Activated CD8-positive, alpha-beta T cell treated with anti-CD3 and anti-CD28 coated beads, Interleukin-2, amount 10 ng/mL, durations not matched to agents 7 days and 5 days (primary cell): ENCODE data around the gene JAGN1. TPM values are rescaled to one million over a fixed set of nuclear protein-coding genes. Genes with fewer than 3 reads are reported as not detected.
A peak's percentile ranks its signal among the peaks of the same experiment; 100 is the strongest.

ENCODE experiments used
- ATAC-seq: fragments of 150-1000 bp; cut with Tn5 transposase; one replicate; pipeline ENCODE4 v1.10.0; 2021; ENCODE audit warnings: moderate library complexity
- CTCF ChIA-PET: fragments of 350-600 bp; sonication (Branson Sonifier 250); formaldehyde crosslinking; loops from one replicate; lab custom pipeline; 2021; ENCODE audit warnings: antibody characterized with exemption; lab: Charles Lee
- POLR2A ChIA-PET: fragments of 350-600 bp; sonication (Branson Sonifier 250); formaldehyde crosslinking; loops from one replicate; lab custom pipeline; 2021; ENCODE audit warnings: antibody characterized with exemption; lab: Charles Lee
- DNase-seq: peaks from one replicate; pipeline ENCODE4 v3.0.0-alpha.2; 2020
- H3K27ac Mint-ChIP-seq: one replicate; pipeline ENCODE4 v1.8.0; 2021; ENCODE audit warnings: mild to moderate bottlenecking, mixed read lengths
- H3K27me3 Mint-ChIP-seq: one replicate; pipeline ENCODE4 v1.8.0; 2021; ENCODE audit warnings: low read depth, mixed read lengths
- H3K36me3 Mint-ChIP-seq: one replicate; pipeline ENCODE4 v1.8.0; 2021; ENCODE audit warnings: low read depth, mixed read lengths
- H3K4me1 Mint-ChIP-seq: one replicate; pipeline ENCODE4 v1.8.0; 2021; ENCODE audit warnings: low read depth, mixed read lengths
- H3K4me3 Mint-ChIP-seq: one replicate; pipeline ENCODE4 v1.8.0; 2021; ENCODE audit warnings: mild to moderate bottlenecking, mixed read lengths
- H3K9me3 Mint-ChIP-seq: one replicate; pipeline ENCODE4 v1.8.0; 2022; ENCODE audit warnings: mixed read lengths; ENCODE audit not compliant: insufficient read depth
- total RNA-seq, 2 experiments: library from RNA; stranded (reverse); gene quantifications; one replicate each; pipeline ENCODE4 v1.2.3, GENCODE V29; 2021

The JAGN1 gene
- total RNA-seq, 2 experiments from 2014 or later, result 30.2 to 31.0 TPM

DNA sequence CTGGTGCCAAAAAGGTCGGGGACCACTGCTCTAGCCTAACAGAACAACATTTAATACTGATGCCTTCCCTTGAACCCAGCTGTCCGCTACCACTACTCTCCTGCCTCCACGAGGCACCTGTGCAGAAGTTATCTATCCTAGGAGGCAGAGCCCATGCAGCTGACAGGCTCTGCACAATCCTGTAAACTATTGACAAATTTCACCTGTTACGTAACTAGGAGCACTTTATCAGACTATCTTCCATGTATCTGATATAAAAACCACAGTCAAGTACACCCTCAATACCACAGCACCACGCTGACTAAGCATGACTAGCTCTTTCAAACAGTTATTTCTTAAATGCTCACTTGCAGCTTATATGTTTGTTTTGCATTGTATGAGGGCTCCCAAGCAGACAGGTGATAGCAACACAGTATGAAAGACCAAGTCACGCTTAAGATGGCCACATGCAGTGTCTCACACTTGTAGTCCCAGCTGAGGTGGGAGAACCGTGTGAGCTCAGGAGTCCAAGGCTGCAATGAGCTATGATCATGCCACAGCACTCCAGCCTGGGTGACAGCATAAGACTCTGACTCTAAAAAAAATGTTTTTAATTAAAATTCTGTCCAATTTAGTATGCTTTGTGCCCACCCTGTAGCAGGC, 22.0 kb downstream of the JAGN1 start:
- H3K27ac Mint-ChIP-seq, result no peak overlapping the region
- ChIA-PET POLR2A (interaction anchor here (0.6 to 2.6 kb wide), 3 partner anchors 9 to 22 kb away, joined by 3 to 15 read pairs (median 5); partner anchors contain the start of genes IL17RE and JAGN1), CTCF (interaction anchor here (0.7 to 4.4 kb wide), 5 partner anchors 10 to 351 kb away, joined by 3 to 39 read pairs (median 9); partner anchors contain the start of genes CRELD1 and IL17RE)
- H3K27me3 Mint-ChIP-seq, result peaks cover 6% of the 10 kb centered on the region
- no peak overlapping the region for H3K4me3 Mint-ChIP-seq
- ATAC-seq (no peak), DNase-seq (no peak)
- H3K9me3 Mint-ChIP-seq, result no peaks in the 10 kb centered on the region
- H3K4me1 Mint-ChIP-seq, result peaks cover 23% of the 10 kb centered on the region
- no peaks in the 10 kb centered on the region for H3K36me3 Mint-ChIP-seq

DNA sequence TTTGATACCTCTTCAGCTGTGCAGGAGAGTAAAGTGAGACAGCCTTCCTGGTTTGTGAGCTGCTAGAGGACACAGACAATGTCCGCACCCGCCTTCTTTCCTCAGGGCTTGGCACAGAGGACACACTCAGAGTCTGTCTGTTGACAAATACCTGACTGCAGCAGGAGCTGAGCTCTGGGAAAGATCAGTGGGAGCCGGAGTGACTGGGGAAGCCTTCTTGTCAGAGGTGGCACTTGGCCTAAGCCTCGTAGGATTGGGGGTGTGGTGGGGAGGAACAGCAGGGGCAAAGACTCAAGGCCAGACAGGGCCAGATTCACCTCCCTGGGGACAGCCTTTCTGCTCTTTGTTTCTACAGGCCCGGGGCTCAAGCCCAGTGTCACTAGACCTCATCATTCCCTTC, 23.2 kb downstream of the JAGN1 start:
- DNase-seq, result no peak

DNA sequence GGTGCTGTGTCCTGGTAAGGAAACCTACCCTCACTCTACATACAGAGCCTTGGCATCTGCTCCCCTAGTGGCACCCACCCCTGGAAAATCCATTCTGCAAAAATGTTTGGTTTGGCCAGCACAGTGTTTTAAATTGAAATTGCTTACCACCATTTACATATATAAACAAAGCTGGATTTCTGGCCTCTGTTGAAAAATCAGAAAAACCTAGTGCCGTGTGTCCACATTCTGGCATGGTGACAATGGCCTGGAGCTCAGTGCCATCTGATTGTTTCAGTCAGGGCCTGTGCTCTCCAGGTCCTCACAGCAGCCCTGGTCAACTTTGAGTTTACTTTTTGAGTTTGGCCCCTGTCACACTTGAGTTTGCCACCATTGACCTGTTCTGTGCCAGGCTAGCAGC, 23.6 kb downstream of the JAGN1 start:
- Mint-ChIP-seq H3K36me3 (no peaks in the 10 kb centered on the region), H3K4me3 (no peak overlapping the region)
- no peak for DNase-seq

More for the DNA sequence above, 23.2 kb downstream of the JAGN1 start:
- Mint-ChIP-seq H3K27ac (no peak overlapping the region), H3K27me3 (peaks cover 6% of the 10 kb centered on the region), H3K4me3 (no peak overlapping the region), H3K9me3 (no peaks in the 10 kb centered on the region), H3K36me3 (no peaks in the 10 kb centered on the region), H3K4me1 (peaks cover 23% of the 10 kb centered on the region)
- ATAC-seq, result no peak
- POLR2A ChIA-PET, result interaction anchor here (1.2 to 2.6 kb wide), 3 partner anchors 11 to 23 kb away, joined by 3 to 15 read pairs (median 5); partner anchors contain the start of genes IL17RE and JAGN1
- CTCF ChIA-PET, result interaction anchor here (2.6 to 4.4 kb wide), 2 partner anchors 19 to 33 kb away, joined by 9 to 39 read pairs; partner anchors contain the start of gene CRELD1

DNA sequence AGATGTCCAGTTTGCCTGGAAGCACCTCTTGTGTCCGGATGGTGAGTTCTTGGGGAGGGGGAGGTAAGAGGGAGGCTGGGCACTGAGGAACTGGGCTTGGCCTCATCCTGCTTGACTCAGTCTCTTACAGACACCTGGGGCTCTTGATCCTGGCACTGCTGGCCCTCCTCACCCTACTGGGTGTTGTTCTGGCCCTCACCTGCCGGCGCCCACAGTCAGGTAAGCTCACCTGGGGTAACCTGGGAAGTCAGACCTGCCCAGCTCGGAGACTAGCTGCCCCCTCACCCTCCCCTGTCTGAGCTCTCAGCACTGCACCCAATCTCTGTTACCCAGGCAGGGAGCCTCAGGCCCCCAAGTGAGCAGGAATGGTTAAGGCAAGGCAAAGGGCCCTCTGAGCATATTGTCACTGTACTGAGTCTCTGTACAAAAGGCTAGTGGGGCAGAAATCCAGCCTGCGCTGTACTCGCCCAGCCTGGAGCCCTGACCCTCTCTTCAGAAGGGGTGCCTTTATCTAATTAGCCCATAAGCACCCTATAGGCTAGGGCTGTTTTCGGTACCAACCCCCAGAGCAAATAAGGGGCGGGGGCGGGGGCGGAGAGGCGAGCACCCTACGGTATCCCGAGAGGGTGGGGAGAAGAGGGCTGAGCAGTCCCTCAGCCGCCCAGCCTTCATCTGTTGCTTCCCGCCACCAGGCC, 24.3 kb downstream of the JAGN1 start:
- POLR2A ChIA-PET, result interaction anchor here (0.6 to 1.2 kb wide), 2 partner anchors 21 to 121 kb away, joined by 3 read pairs; no protein-coding TSS in a partner anchor
- Mint-ChIP-seq H3K9me3 (no peaks in the 10 kb centered on the region), H3K27me3 (peaks cover 6% of the 10 kb centered on the region), H3K27ac (no peak overlapping the region), H3K36me3 (no peaks in the 10 kb centered on the region), H3K4me1 (peaks cover 22% of the 10 kb centered on the region), H3K4me3 (no peak overlapping the region)
- ATAC-seq (peak; percentile 1), DNase-seq (no peak)
- CTCF ChIA-PET, result interaction anchor here (4.4 kb wide), 1 partner anchor 17 kb away, joined by 39 read pairs; the partner anchor contains the start of gene CRELD1

More for the DNA sequence above, 23.6 kb downstream of the JAGN1 start:
- ATAC-seq, result no peak
- ChIA-PET POLR2A (interaction anchor here (0.6 to 2.6 kb wide), 3 partner anchors 20 to 120 kb away, joined by 3 to 15 read pairs (median 3); partner anchors contain the start of gene JAGN1), CTCF (interaction anchor here (2.6 to 4.4 kb wide), 2 partner anchors 18 to 33 kb away, joined by 9 to 39 read pairs; partner anchors contain the start of gene CRELD1)
- H3K27me3 Mint-ChIP-seq, result peaks cover 6% of the 10 kb centered on the region
- no peaks in the 10 kb centered on the region for H3K9me3 Mint-ChIP-seq
- no peak overlapping the region for H3K27ac Mint-ChIP-seq
- H3K4me1 Mint-ChIP-seq, result peaks cover 23% of the 10 kb centered on the region

DNA sequence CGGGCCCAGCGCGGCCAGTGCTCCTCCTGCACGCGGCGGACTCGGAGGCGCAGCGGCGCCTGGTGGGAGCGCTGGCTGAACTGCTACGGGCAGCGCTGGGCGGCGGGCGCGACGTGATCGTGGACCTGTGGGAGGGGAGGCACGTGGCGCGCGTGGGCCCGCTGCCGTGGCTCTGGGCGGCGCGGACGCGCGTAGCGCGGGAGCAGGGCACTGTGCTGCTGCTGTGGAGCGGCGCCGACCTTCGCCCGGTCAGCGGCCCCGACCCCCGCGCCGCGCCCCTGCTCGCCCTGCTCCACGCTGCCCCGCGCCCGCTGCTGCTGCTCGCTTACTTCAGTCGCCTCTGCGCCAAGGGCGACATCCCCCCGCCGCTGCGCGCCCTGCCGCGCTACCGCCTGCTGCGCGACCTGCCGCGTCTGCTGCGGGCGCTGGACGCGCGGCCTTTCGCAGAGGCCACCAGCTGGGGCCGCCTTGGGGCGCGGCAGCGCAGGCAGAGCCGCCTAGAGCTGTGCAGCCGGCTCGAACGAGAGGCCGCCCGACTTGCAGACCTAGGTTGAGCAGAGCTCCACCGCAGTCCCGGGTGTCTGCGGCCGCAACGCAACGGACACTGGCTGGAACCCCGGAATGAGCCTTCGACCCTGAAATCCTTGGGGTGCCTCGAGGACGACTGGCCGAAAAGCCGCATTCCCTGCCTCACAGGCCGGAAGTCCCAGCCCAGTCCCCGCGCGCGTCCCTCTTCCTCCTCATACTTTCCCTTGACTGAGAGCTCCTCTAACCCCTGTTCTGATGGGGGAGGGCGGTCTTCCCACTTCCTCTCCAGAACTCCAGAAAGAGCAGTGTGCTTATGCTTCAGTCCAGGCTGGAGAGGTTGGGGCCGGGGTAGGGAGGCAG, 25.1 kb downstream of the JAGN1 start:
- peak; percentile 36 for DNase-seq
- ChIA-PET CTCF (interaction anchor here (1.0 to 1.8 kb wide), 3 partner anchors 16 to 66 kb away, joined by 3 to 8 read pairs (median 3); no protein-coding TSS in a partner anchor), POLR2A (interaction anchor here (0.9 to 2.1 kb wide), 2 partner anchors 13 to 17 kb away, joined by 5 to 11 read pairs; partner anchors contain the start of gene IL17RE)
- Mint-ChIP-seq H3K9me3 (no peaks in the 10 kb centered on the region), H3K4me1 (peaks cover 20% of the 10 kb centered on the region), H3K27me3 (peaks cover 6% of the 10 kb centered on the region), H3K4me3 (peak overlapping the region; percentile 64), H3K27ac (no peak overlapping the region), H3K36me3 (no peaks in the 10 kb centered on the region)
- ATAC-seq, result peak; percentile 61

DNA sequence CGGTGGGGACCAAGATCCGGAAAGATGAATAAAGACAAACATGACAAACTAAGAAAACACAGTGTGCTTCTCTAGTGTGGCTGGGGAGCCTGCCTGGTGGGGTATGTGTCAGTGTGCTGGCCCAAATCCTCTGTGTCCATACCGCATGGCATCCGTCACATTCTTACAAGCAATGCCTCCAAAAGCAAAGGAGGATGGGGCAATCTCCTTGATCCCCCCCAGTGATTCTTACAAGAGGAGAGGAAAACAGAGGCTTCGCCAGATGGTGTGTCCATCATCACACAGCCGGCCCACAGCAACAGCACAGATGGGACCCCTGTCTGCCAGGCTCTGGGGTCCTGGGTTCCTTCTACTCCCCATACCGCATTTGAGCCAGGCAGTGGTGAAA, 25.9 kb downstream of the JAGN1 start:
- ATAC-seq (no peak), DNase-seq (no peak)
- Mint-ChIP-seq H3K27ac (no peak overlapping the region), H3K4me3 (peak overlapping the region; percentile 50), H3K36me3 (no peaks in the 10 kb centered on the region), H3K9me3 (no peaks in the 10 kb centered on the region), H3K27me3 (peaks cover 6% of the 10 kb centered on the region), H3K4me1 (peaks cover 20% of the 10 kb centered on the region)
- CTCF ChIA-PET, result interaction anchor here (1.0 to 1.8 kb wide), 3 partner anchors 15 to 67 kb away, joined by 3 to 8 read pairs (median 3); no protein-coding TSS in a partner anchor
- POLR2A ChIA-PET, result interaction anchor here (0.9 to 2.1 kb wide), 2 partner anchors 14 to 17 kb away, joined by 5 to 11 read pairs; partner anchors contain the start of gene IL17RE

DNA sequence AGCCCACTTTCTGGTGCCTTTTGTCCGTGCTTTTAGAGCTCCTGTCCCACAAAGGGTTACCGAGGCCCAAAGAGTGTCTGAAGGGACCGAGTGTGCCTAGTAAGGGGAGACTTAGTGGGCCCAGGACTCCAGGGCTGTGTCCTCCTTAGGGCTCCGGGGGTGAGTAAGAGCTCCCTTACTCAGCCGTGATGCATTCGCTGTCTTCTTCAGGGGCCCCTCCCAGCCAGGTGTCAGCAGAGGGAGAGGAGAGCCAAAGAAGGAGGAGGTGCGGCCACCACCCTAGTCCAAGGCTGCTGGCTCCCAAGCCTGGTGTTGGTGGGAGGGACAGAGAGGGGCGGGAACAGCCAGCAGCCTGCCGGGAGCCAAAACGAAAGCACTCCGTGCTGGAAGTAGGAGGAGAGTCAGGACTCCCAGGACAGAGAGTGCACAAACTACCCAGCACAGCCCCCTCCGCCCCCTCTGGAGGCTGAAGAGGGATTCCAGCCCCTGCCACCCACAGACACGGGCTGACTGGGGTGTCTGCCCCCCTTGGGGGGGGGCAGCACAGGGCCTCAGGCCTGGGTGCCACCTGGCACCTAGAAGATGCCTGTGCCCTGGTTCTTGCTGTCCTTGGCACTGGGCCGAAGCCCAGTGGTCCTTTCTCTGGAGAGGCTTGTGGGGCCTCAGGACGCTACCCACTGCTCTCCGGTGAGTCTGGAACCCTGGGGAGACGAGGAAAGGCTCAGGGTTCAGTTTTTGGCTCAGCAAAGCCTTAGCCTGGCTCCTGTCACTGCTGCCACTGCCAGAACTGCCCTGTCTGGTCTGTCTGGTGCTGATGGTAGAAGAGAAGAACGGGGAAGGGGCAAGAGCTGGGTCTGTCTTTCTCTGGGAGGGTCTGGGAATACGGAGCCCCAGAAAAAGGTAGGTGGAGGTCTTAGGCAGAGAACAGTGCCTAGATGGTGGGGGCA, 26.6 kb downstream of the JAGN1 start, which contains the start of gene IL17RC:
Gene IL17RC, plus strand, starts transcription at position 365 of the 947 bp plus-strand sequence. Its CDS starts 218 bp downstream, at position 583.
- POLR2A ChIA-PET, result interaction anchor here (2.1 kb wide), 1 partner anchor 15 kb away, joined by 11 read pairs; the partner anchor contains the start of gene IL17RE
- Mint-ChIP-seq H3K36me3 (no peaks in the 10 kb centered on the region), H3K9me3 (no peaks in the 10 kb centered on the region), H3K27me3 (peaks cover 3% of the 10 kb centered on the region), H3K4me3 (peak within 1 kb of the TSS; percentile 64), H3K4me1 (peaks cover 17% of the 10 kb centered on the region), H3K27ac (no peak within 1 kb of the TSS)
- DNase-seq (no peak), ATAC-seq (peak; percentile 39)
- CTCF ChIA-PET, result interaction anchor here (1.0 to 1.8 kb wide), 3 partner anchors 15 to 68 kb away, joined by 3 to 8 read pairs (median 3); no protein-coding TSS in a partner anchor

DNA sequence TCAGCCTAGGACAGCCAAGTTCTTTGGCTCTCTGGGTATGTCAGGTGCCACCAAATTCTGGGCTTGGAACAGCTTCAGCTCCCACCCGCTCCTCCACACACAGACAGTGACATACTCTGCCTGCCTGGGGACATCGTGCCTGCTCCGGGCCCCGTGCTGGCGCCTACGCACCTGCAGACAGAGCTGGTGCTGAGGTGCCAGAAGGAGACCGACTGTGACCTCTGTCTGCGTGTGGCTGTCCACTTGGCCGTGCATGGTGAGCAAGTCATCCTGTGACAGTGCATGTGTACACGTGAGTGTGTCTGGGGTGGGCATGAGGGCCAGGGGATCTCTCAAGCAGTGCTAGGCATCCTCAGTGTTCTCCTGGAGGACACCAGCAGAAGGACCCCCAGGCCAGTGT, 27.4 kb downstream of the JAGN1 start:
- DNase-seq, result no peak
- H3K36me3 Mint-ChIP-seq, result no peaks in the 10 kb centered on the region
- ChIA-PET POLR2A (no interaction called here), CTCF (no interaction called here)
- ATAC-seq, result no peak
- no peak overlapping the region for H3K27ac Mint-ChIP-seq
- H3K9me3 Mint-ChIP-seq, result no peaks in the 10 kb centered on the region
- H3K4me1 Mint-ChIP-seq, result peaks cover 11% of the 10 kb centered on the region
- peaks cover 3% of the 10 kb centered on the region for H3K27me3 Mint-ChIP-seq
- H3K4me3 Mint-ChIP-seq, result no peak overlapping the region

DNA sequence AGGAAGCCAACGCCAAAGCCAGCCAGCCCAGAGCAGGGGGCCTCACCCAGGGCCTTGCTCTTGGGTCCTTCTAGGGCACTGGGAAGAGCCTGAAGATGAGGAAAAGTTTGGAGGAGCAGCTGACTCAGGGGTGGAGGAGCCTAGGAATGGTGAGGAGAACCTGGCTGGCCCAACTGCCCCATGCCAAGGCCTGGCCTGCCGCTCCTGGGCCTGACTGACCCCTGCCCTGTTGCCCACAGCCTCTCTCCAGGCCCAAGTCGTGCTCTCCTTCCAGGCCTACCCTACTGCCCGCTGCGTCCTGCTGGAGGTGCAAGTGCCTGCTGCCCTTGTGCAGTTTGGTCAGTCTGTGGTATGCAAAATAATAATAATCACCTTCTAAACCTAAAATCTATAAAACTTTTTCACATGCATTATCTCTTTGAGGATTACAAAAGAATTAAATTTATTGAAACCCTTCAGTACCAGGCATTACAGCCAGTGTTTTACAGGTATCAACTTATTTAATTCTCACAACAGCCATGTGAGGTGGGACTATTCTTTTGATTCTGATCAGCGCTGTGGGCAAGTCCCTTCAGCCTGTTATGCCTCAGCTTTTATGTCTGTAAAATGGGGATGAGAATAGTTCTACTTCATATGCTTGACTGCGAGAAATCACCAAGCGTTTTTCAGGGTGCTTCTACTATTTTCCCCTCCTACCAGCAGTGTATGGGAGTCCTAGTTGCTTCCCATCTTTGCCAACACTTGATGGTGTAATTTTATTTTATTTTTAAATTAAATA, 28.0 kb downstream of the JAGN1 start:
- Mint-ChIP-seq H3K27ac (no peak overlapping the region), H3K4me3 (no peak overlapping the region), H3K36me3 (no peaks in the 10 kb centered on the region), H3K4me1 (peaks cover 11% of the 10 kb centered on the region), H3K27me3 (peaks cover 3% of the 10 kb centered on the region), H3K9me3 (no peaks in the 10 kb centered on the region)
- CTCF ChIA-PET, result no interaction called here
- POLR2A ChIA-PET, result no interaction called here
- DNase-seq (no peak), ATAC-seq (no peak)
